GM12892 (cell line): ENCODE results near the gene KLF6.

Source experiments
- POLR2A ChIP-seq: IDR thresholded peaks from 2 replicates; pipeline ENCODE4 v1.6.1; 2011; ENCODE audit warnings: low read depth, low read length, control low read depth
- POLR2AphosphoS5 ChIP-seq: IDR thresholded peaks from 2 replicates; pipeline ENCODE4 v1.6.1; 2011; ENCODE audit warnings: low read depth, low read length, control low read depth
- TAF1 ChIP-seq: IDR thresholded peaks from 2 replicates; pipeline ENCODE4 v1.6.1; 2011; ENCODE audit warnings: low read depth, mild to moderate bottlenecking, control low read depth, low read length, borderline replicate concordance

DNA sequence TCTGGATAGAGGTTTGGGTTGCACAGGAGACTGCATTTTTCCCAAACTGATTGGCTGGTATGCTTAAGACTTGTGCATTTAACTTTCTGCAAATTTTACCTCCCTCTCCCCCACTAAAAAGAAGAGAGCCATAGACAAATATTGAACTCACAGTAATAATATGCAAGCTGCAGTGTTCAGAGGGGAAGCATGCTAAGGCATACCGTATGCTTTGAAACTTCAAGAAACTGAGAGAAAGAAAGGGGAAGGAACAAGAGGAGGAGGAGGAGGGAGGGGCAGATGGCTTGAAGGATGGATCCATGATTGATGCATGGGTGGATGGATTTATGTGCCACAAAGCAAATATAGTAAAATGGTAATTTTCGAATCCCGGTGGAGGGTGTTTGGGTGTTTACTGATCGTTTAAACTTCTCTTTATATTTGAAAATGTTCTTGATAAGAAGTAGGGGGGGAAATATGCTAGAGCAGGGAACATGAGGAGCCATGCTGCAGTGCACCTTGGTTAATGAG is 7.8 kb upstream of the KLF6 start:
- TF ChIP-seq POLR2A = no peak
- TF ChIP-seq TAF1 = no peak
- no peak for TF ChIP-seq POLR2AphosphoS5
